Activated CD8-positive, alpha-beta T cell treated with anti-CD3 and anti-CD28 coated beads for 36 hours (primary cell): ENCODE measurements around the gene BMP10. TPM values are rescaled to one million over a fixed set of nuclear protein-coding genes. Genes with fewer than 3 reads are reported as not detected.

Experiments
- ATAC-seq: fragments of 200-7000 bp; cut with Tn5 transposase; one replicate; pipeline ENCODE4 v1.10.0; 2021; ENCODE audit warnings: mild to moderate bottlenecking, moderate library complexity
- CTCF ChIA-PET: fragments of 350-600 bp; sonication (Branson Sonifier 250); formaldehyde crosslinking; loops from one replicate; lab custom pipeline; 2021; ENCODE audit warnings: antibody characterized with exemption; lab: Charles Lee
- POLR2A ChIA-PET: fragments of 350-600 bp; sonication (Branson Sonifier 250); formaldehyde crosslinking; loops from one replicate; lab custom pipeline; 2021; ENCODE audit warnings: antibody characterized with exemption; lab: Charles Lee
- DNase-seq: peaks from one replicate; pipeline ENCODE4 v3.0.0-alpha.2; 2020
- H3K27ac Mint-ChIP-seq: one replicate; pipeline ENCODE4 v1.8.0; 2021; ENCODE audit warnings: mild to moderate bottlenecking, mixed read lengths
- H3K27me3 Mint-ChIP-seq: one replicate; pipeline ENCODE4 v1.8.0; 2021; ENCODE audit warnings: mixed read lengths
- H3K36me3 Mint-ChIP-seq: one replicate; pipeline ENCODE4 v1.8.0; 2021; ENCODE audit warnings: low read depth, mixed read lengths
- H3K4me1 Mint-ChIP-seq: one replicate; pipeline ENCODE4 v1.8.0; 2021; ENCODE audit warnings: low read depth, mixed read lengths
- H3K4me3 Mint-ChIP-seq: one replicate; pipeline ENCODE4 v1.8.0; 2021; ENCODE audit warnings: mild to moderate bottlenecking, moderate library complexity, mixed read lengths
- H3K9me3 Mint-ChIP-seq: one replicate; pipeline ENCODE4 v1.8.0; 2021; ENCODE audit warnings: mixed read lengths
- intact Hi-C: fragments of 100-400 bp; cut with micrococcal nuclease; formaldehyde crosslinking; loops from one replicate; pipeline ENCODE4 v1.10.0; 2022
- total RNA-seq, 2 experiments: library from RNA; stranded (reverse); gene quantifications; one replicate each; pipeline ENCODE4 v1.2.3, GENCODE V29; 2021
- TF ChIP-seq, protein P1 (sequence below): fragments of 200-600 bp; IDR thresholded peaks from one replicate; pipeline ENCODE4 v1.8.0; 2022; ENCODE audit warnings: antibody characterized with exemption, mild to moderate bottlenecking

BMP10 gene
- total RNA-seq, 2 experiments from 2014 or later = not detected

- H3K27me3 Mint-ChIP-seq = no peaks in the 10 kb centered on the region
- no peak for DNase-seq
- POLR2A ChIA-PET = interaction anchor here (0.6 to 1.3 kb wide), 4 partner anchors 24 to 103 kb away, joined by 3 read pairs; partner anchors contain the start of gene ARHGAP25
These were observed 33.3 kb downstream of the BMP10 start for GRCh38 chr2:68837861-68838341.

DNA sequence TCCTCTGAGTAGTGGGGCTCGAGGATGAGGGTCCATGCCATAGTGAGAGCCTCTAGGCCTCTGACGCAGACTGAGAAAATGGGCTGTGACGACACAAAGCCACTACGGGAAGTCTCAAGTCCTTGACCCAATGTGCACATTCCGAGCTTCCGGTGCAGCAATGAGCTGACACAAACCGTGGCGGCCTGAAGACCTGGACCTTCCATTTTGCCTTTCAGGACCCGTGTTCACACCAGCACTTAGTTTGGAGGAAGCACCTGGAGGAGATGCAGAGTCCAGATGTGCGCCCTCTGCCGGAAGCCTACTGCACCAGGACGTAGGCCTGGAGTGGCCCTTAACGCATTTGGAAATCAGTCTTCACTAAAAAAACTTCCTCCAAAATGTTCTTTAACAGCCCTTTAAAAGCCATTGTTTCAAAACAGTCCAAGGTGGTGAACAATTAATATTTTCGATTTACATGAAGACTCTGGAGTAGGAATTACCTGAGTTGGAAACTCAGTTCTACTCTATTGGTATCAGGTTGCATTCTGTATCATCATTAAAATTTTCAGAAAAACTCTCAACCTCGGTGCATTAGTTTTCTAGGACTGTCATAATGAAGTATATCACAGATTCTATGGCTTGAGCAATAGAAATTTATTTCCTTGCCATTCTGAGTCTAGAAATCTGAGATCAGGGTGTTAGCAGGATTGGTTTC is 33.9 kb downstream of the BMP10 start:
- Mint-ChIP-seq H3K4me3 (no peak overlapping the region), H3K27ac (peak overlapping the region; percentile 43), H3K36me3 (no peaks in the 10 kb centered on the region), H3K27me3 (no peaks in the 10 kb centered on the region), H3K9me3 (peaks cover 4% of the 10 kb centered on the region), H3K4me1 (peaks cover 37% of the 10 kb centered on the region)
- TF ChIP-seq, protein P1, sequence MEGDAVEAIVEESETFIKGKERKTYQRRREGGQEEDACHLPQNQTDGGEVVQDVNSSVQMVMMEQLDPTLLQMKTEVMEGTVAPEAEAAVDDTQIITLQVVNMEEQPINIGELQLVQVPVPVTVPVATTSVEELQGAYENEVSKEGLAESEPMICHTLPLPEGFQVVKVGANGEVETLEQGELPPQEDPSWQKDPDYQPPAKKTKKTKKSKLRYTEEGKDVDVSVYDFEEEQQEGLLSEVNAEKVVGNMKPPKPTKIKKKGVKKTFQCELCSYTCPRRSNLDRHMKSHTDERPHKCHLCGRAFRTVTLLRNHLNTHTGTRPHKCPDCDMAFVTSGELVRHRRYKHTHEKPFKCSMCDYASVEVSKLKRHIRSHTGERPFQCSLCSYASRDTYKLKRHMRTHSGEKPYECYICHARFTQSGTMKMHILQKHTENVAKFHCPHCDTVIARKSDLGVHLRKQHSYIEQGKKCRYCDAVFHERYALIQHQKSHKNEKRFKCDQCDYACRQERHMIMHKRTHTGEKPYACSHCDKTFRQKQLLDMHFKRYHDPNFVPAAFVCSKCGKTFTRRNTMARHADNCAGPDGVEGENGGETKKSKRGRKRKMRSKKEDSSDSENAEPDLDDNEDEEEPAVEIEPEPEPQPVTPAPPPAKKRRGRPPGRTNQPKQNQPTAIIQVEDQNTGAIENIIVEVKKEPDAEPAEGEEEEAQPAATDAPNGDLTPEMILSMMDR = peak; percentile 84
- intact Hi-C loops = loop anchor here (1.0 to 5.0 kb wide), 4 partner anchors 63 to 120 kb away; no protein-coding TSS in a partner anchor
- ATAC-seq (peak; percentile 55), DNase-seq (peak; percentile 85)
- CTCF ChIA-PET = interaction anchor here (0.8 to 12.9 kb wide), 21 partner anchors 13 to 373 kb away, joined by 3 to 136 read pairs (median 6); partner anchors contain the start of gene ARHGAP25
- POLR2A ChIA-PET = interaction anchor here (0.9 to 1.6 kb wide), 4 partner anchors 73 to 103 kb away, joined by 3 read pairs; partner anchors contain the start of gene ARHGAP25

More at GRCh38 chr2:68837861-68838341, 33.3 kb downstream of the BMP10 start:
- Mint-ChIP-seq H3K4me3 (no peak overlapping the region), H3K27ac (peak overlapping the region; percentile 43), H3K4me1 (peaks cover 31% of the 10 kb centered on the region), H3K9me3 (peaks cover 4% of the 10 kb centered on the region), H3K36me3 (no peaks in the 10 kb centered on the region)
- intact Hi-C loops = loop anchor here (1.0 to 5.0 kb wide), 4 partner anchors 64 to 121 kb away; no protein-coding TSS in a partner anchor
- peak; percentile 58 for ATAC-seq
- CTCF ChIA-PET = interaction anchor here (0.8 to 12.9 kb wide), 21 partner anchors 8 to 369 kb away, joined by 3 to 136 read pairs (median 7); no protein-coding TSS in a partner anchor
- TF ChIP-seq, protein P1 = no peak

- Mint-ChIP-seq H3K27me3 (no peaks in the 10 kb centered on the region), H3K27ac (no peak overlapping the region), H3K36me3 (no peaks in the 10 kb centered on the region), H3K4me3 (no peak overlapping the region), H3K4me1 (peaks cover 53% of the 10 kb centered on the region), H3K9me3 (peaks cover 4% of the 10 kb centered on the region)
- POLR2A ChIA-PET = interaction anchor here (0.6 to 1.4 kb wide), 2 partner anchors 23 to 84 kb away, joined by 3 read pairs; no protein-coding TSS in a partner anchor
- no peak for DNase-seq
- CTCF ChIA-PET = interaction anchor here (0.8 to 12.9 kb wide), 14 partner anchors 10 to 372 kb away, joined by 3 to 136 read pairs (median 6); partner anchors contain the start of gene ARHGAP25
- TF ChIP-seq, protein P1 = no peak
- intact Hi-C loops = loop anchor here (5.0 kb wide), 3 partner anchors 83 to 118 kb away; no protein-coding TSS in a partner anchor
- no peak for ATAC-seq
These were observed 35.6 kb downstream of the BMP10 start for GRCh38 chr2:68835621-68836020.

DNA sequence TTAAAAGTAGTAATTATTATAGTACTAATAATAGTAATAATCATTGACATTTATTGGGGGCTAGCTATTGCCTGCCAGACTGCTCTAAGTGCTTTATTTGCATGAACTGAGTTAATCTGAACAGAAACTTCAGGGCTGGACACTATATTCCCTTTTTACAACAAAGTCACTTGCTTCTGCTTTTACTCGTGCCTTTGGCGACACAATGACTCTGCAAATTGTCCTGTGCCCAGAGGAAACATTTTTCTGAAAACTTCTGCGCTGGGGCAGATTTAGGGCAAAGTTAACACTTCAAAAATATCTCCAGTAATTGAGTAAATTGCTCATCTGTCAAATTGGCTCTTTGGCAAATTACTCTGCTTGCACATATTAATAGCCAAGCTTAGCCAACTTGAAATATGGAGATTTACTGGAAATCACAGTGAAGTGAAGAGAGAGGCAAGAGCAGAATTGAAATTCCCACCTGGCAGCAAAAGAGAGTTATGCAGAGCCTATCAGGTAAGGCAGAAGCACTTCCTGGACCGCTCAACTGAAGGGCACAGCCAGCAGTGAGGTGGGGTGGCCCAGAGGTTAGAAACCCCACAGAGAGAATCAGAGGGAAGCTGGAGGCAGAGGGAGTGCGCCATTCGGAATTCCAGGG is 36.3 kb downstream of the BMP10 start:
- TF ChIP-seq, protein P1 = no peak
- Mint-ChIP-seq H3K36me3 (no peaks in the 10 kb centered on the region), H3K4me1 (peaks cover 61% of the 10 kb centered on the region), H3K9me3 (peaks cover 2% of the 10 kb centered on the region), H3K27me3 (no peaks in the 10 kb centered on the region), H3K27ac (no peak overlapping the region), H3K4me3 (no peak overlapping the region)
- CTCF ChIA-PET = interaction anchor here (2.1 to 12.9 kb wide), 7 partner anchors 11 to 371 kb away, joined by 7 to 136 read pairs (median 16); no protein-coding TSS in a partner anchor
- POLR2A ChIA-PET = interaction anchor here (1.4 kb wide), 1 partner anchor 11 kb away, joined by 3 read pairs; no protein-coding TSS in a partner anchor
- intact Hi-C loops = loop anchor here (5.0 kb wide), 5 partner anchors 77 to 368 kb away; partner anchors contain the start of genes APLF and FBXO48
- ATAC-seq (no peak), DNase-seq (no peak)
